HEK293 (cell line): Measurements from ENCODE around the gene CAPN5.

ENCODE experiments used
- SETDB1 ChIP-seq: IDR thresholded peaks from one replicate; pipeline ENCODE4 v1.6.1; 2017; ENCODE audit warnings: mild to moderate bottlenecking, low read length, moderate library complexity, mixed read lengths; ENCODE audit not compliant: insufficient read length
- TRIM28 ChIP-seq: IDR thresholded peaks from 2 replicates; pipeline ENCODE4 v1.6.1; 2011; ENCODE audit warnings: low read length, control low read depth, borderline replicate concordance
- ZNF280D ChIP-seq: fragments of 450-650 bp; formaldehyde crosslinking; IDR thresholded peaks from 2 replicates; pipeline ENCODE4 v1.5.1; 2016; ENCODE audit warnings: missing biosample characterization, missing genetic modification characterization
- ZNF48 ChIP-seq: fragments of 450-650 bp; formaldehyde crosslinking; IDR thresholded peaks from 2 replicates; pipeline ENCODE4 v1.5.1; 2016; ENCODE audit warnings: missing biosample characterization, missing genetic modification characterization
- ZNF513 ChIP-seq: fragments of 450-650 bp; IDR thresholded peaks from 2 replicates; pipeline ENCODE4 v1.5.1; 2018; ENCODE audit warnings: missing biosample characterization, missing genetic modification characterization
- ZNF561 ChIP-seq: fragments of 450-650 bp; IDR thresholded peaks from 2 replicates; pipeline ENCODE4 v1.5.1; 2018; ENCODE audit warnings: missing biosample characterization, missing genetic modification characterization, borderline replicate concordance
- ZNF585B ChIP-seq: fragments of 450-650 bp; formaldehyde crosslinking; IDR thresholded peaks from 2 replicates; pipeline ENCODE4 v1.5.1; 2016; ENCODE audit warnings: missing biosample characterization, missing genetic modification characterization
- ZNF654 ChIP-seq: fragments of 450-650 bp; formaldehyde crosslinking; IDR thresholded peaks from 2 replicates; pipeline ENCODE4 v1.5.1; 2016; ENCODE audit warnings: low read depth, missing biosample characterization, missing genetic modification characterization
- ZNF707 ChIP-seq: fragments of 450-650 bp; formaldehyde crosslinking; IDR thresholded peaks from 2 replicates; pipeline ENCODE4 v1.5.1; 2016; ENCODE audit warnings: missing biosample characterization, missing genetic modification characterization
- ZXDB ChIP-seq: fragments of 450-650 bp; formaldehyde crosslinking; IDR thresholded peaks from 2 replicates; pipeline ENCODE4 v1.5.1; 2016; ENCODE audit warnings: missing biosample characterization, missing genetic modification characterization
- TF ChIP-seq, protein P1 (sequence below): fragments of 450-650 bp; formaldehyde crosslinking; IDR thresholded peaks from 2 replicates; pipeline ENCODE4 v1.5.1; 2016; ENCODE audit warnings: missing biosample characterization, missing genetic modification characterization

DNA sequence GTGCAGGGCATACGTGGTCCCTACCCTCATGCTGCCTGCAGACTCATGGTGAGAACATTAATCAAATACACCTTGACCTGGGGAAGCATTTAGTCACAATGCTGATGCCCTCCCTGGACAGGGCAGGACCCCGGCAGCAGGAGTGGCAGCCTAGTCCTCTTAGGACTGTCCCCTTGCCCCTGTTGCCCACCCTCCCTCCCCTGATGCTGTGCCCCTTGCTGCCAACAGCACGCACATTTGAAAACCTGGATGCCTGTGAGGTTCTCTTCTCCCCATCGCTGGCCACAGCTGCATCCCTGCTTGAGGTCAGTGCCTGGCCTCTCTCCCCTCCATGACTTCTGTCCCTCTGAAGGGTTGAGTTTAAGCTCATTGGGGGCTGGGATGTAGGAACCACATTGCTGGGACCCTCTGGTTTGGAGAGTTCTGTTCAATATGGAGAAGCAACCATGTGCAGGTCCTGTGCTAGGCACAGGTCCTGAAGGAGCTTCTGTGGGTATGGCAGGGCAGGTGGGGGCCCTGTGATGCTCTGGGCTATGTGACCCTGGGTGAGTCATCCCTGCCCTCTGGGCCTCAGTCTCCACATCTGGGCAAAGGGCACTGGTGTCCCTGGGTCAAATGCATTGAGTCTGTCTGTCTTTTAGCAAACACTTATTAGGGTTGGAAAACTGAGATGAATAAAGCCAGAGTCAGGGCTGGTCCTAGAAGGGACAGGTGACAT is 92.6 kb downstream of the CAPN5 start:
- TF ChIP-seq ZNF280D (tag by site-specific recombination) (no peak), ZNF707 (tag by site-specific recombination) (no peak), ZNF654 (tag by site-specific recombination) (no peak), ZNF48 (tag by site-specific recombination) (no peak), TRIM28 (no peak), ZNF513 (tag by site-specific recombination) (no peak), SETDB1 (no peak), ZXDB (tag by site-specific recombination) (no peak), ZNF585B (tag by site-specific recombination) (no peak), ZNF561 (tag by site-specific recombination) (no peak)
- TF ChIP-seq, protein P1, sequence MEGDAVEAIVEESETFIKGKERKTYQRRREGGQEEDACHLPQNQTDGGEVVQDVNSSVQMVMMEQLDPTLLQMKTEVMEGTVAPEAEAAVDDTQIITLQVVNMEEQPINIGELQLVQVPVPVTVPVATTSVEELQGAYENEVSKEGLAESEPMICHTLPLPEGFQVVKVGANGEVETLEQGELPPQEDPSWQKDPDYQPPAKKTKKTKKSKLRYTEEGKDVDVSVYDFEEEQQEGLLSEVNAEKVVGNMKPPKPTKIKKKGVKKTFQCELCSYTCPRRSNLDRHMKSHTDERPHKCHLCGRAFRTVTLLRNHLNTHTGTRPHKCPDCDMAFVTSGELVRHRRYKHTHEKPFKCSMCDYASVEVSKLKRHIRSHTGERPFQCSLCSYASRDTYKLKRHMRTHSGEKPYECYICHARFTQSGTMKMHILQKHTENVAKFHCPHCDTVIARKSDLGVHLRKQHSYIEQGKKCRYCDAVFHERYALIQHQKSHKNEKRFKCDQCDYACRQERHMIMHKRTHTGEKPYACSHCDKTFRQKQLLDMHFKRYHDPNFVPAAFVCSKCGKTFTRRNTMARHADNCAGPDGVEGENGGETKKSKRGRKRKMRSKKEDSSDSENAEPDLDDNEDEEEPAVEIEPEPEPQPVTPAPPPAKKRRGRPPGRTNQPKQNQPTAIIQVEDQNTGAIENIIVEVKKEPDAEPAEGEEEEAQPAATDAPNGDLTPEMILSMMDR (tag by site-specific recombination), result no peak
